HepG2 (cell line): ENCODE results near the gene OR1M1. TPM values are rescaled to one million over a fixed set of nuclear protein-coding genes. Genes with fewer than 3 reads are reported as not detected.

Experiments used
- ATAC-seq: fragments of 200-7000 bp; cut with Tn5 transposase; 3 replicates; pipeline ENCODE4 v1.9.1; 2020; ENCODE audit warnings: mild to moderate bottlenecking, moderate library complexity
- BruUV-seq: library from RNA; stranded (reverse); fragments of 400-500 nt; replicated peaks from 2 replicates; lab custom pipeline; 2021; lab: Mats Ljungman, UMichigan
- CTCF ChIA-PET: fragments of 300-600 bp; formaldehyde crosslinking; extraction: SDS; loops from one replicate; lab custom pipeline; 2021; ENCODE audit warnings: low total read pairs, inconsistent platforms, low intra/inter-chr PET ratio; lab: Yijun Ruan, JAX
- POLR2A ChIA-PET: fragments of 350-600 bp; sonication (Branson Sonifier 250); formaldehyde crosslinking; loops from one replicate; lab custom pipeline; 2020; ENCODE audit warnings: antibody characterized with exemption, inconsistent platforms; lab: Yijun Ruan, JAX
- DNase-seq: peaks from one replicate; pipeline ENCODE4 v3.0.0-alpha.2; 2015; ENCODE audit warnings: low spot score
- FAIRE-seq: peaks from 3 replicates; lab custom pipeline; 2011; peaks lifted over from hg19 to GRCh38; lab: Jason Lieb, UNC
- H2AFZ ChIP-seq: one replicate; pipeline ENCODE4 v1.6.1; 2011; ENCODE audit warnings: low read length, inconsistent platforms
- H3K27ac ChIP-seq: fragments of 300-600 bp; 3 replicates; pipeline ENCODE4 v1.8.0; 2011; ENCODE audit warnings: mixed run types, mild to moderate bottlenecking, mixed read lengths, low read length, inconsistent platforms; ENCODE audit not compliant: insufficient read depth; ENCODE audit errors: extremely low read length
- H3K27me3 ChIP-seq, 2 experiments: fragments of 200-600 bp in 1 of 2; 2 replicates in 1 of 2; 3 replicates in 1 of 2; pipeline versions ENCODE4 v1.6.0 to v1.8.0; 2011; ENCODE audit warnings: low read length in 2 of 2, mild to moderate bottlenecking in 2 of 2, moderate library complexity in 2 of 2, inconsistent platforms in 1 of 2; ENCODE audit not compliant: insufficient read depth in 2 of 2, control insufficient read depth in 1 of 2
- H3K36me3 ChIP-seq, 2 experiments: fragments of 200-600 bp in 1 of 2; replicated peaks in 1 of 2; 2 replicates in 1 of 2; 3 replicates in 1 of 2; pipeline versions ENCODE4 v1.5.1 to v1.8.0; 2011; ENCODE audit warnings: low read length in 2 of 2, inconsistent platforms in 1 of 2; ENCODE audit not compliant: insufficient read depth in 2 of 2, control insufficient read depth in 1 of 2
- H3K4me1 ChIP-seq: 2 replicates; pipeline ENCODE4 v1.5.1; 2012; ENCODE audit warnings: low read length, inconsistent platforms; ENCODE audit not compliant: insufficient read depth
- H3K4me2 ChIP-seq: 2 replicates; pipeline ENCODE4 v1.6.0; 2011; ENCODE audit warnings: low read depth, low read length, inconsistent platforms
- H3K4me3 ChIP-seq, 3 experiments: fragments of 200-600 bp in 1 of 3; sonication (generic), shearing (Covaris generic) in 1 of 3; replicated peaks in 1 of 3; 2 replicates each; pipeline ENCODE4 v1.5.1; 2011 to 2016; ENCODE audit warnings: low read length in 3 of 3, inconsistent platforms in 2 of 3, low read depth in 2 of 3, mild to moderate bottlenecking in 2 of 3, control low read depth in 1 of 3, mixed read lengths in 1 of 3; ENCODE audit not compliant: insufficient read depth in 1 of 3
- H3K79me2 ChIP-seq: one replicate; pipeline ENCODE4 v1.6.1; 2011; ENCODE audit warnings: low read length, inconsistent platforms; ENCODE audit not compliant: insufficient read depth
- H3K9ac ChIP-seq: 2 replicates; pipeline ENCODE4 v1.6.0; 2011; ENCODE audit warnings: mild to moderate bottlenecking, low read depth, low read length, inconsistent platforms; ENCODE audit not compliant: insufficient read depth
- H3K9me3 ChIP-seq: 2 replicates; pipeline ENCODE4 v1.5.1; 2012; ENCODE audit warnings: mild to moderate bottlenecking, low read length
- H4K20me1 ChIP-seq: 2 replicates; pipeline ENCODE4 v1.6.0; 2011; ENCODE audit warnings: inconsistent platforms, mild to moderate bottlenecking, low read length, moderate library complexity; ENCODE audit not compliant: insufficient read depth
- SAFB2 ChIP-seq: sonication (generic); formaldehyde crosslinking; IDR thresholded peaks from 2 replicates; pipeline ENCODE4 v1.5.1; 2020; ENCODE audit warnings: missing genetic modification reagents, low read depth, mild to moderate bottlenecking, borderline replicate concordance
- ZBTB42 ChIP-seq: sonication (generic); formaldehyde crosslinking; IDR thresholded peaks from 2 replicates; pipeline ENCODE4 v1.5.0; 2020; ENCODE audit warnings: mild to moderate bottlenecking, missing genetic modification reagents
- ZNF317 ChIP-seq: sonication (generic); formaldehyde crosslinking; IDR thresholded peaks from 2 replicates; pipeline ENCODE4 v1.5.0; 2020; ENCODE audit warnings: mild to moderate bottlenecking, missing genetic modification reagents
- ZSCAN20 ChIP-seq: sonication (generic); formaldehyde crosslinking; IDR thresholded peaks from 2 replicates; pipeline ENCODE4 v1.4.0; 2020; ENCODE audit warnings: missing genetic modification reagents, mild to moderate bottlenecking, borderline replicate concordance
- WGBS: methylation state at CpG from one replicate; pipeline ENCODE4 v1.1.6; 2017; ENCODE audit warnings: low lambda C conversion rate; 5-methylcytosine and 5-hydroxymethylcytosine counted together
- in situ Hi-C: cut with HindIII; loops from 2 replicates; pipeline ENCODE4 v1.10.0; 2017; ENCODE audit warnings: low pct_unique_long_range_greater_than_20kb; ENCODE audit not compliant: extremely low pct_ligation_motif_present
- intact Hi-C: fragments of 100-400 bp; cut with micrococcal nuclease; formaldehyde crosslinking; loops from one replicate; pipeline ENCODE4 v1.10.0; 2022; ENCODE audit not compliant: unreplicated experiment
- polyA plus RNA-seq, 8 experiments: library from polyadenylated mRNA; depleted of rRNA in 3 of 8; stranded (reverse) in 7 of 8; unstranded in 1 of 8; fragments of >200 nt; fragmentation: Illumina TruSeq in 4 of 8; extraction: Trizol in 4 of 8; gene quantifications; 2 replicates each; pipeline versions ENCODE4 v1.2.1 to v1.2.3, GENCODE V29; 2011 to 2016; ENCODE audit warnings: low read depth in 4 of 8, missing spikeins in 1 of 8, mixed read lengths in 1 of 8; ENCODE audit not compliant: insufficient read depth in 1 of 8
- small RNA-seq, 3 experiments: library from RNA; depleted of rRNA; stranded (forward); fragments of <200 nt; gene quantifications; one replicate each; pipeline ENCODE3, GENCODE V24; 2012; ENCODE audit warnings: low read depth in 2 of 3, low replicate concordance in 1 of 3; ENCODE audit not compliant: insufficient read length in 3 of 3, insufficient read depth in 2 of 3
- total RNA-seq, 5 experiments: library from RNA; depleted of rRNA; stranded (reverse); fragments of >200 nt; fragmentation: Illumina TruSeq; extraction: Trizol; gene quantifications; 2 replicates each; pipeline ENCODE4 v1.2.3, GENCODE V29; 2016; ENCODE audit warnings: low read depth in 1 of 5

OR1M1 gene
- total and polyA plus RNA-seq, 2 of the 13 experiments (the other 11 are each of a cell fraction or from before 2014, with no cell fraction given) = not detected

GRCh38 chr19:9140159-9140874 is 53.5 kb downstream of the OR1M1 start, which contains the start of gene ZNF317 (continued):
- TF ChIP-seq SAFB2 (no peak), ZBTB42 (CRISPR knock-in tag) (no peak)
- TF ChIP-seq, all 625 proteins: peak for 227

- peak; percentile 100 for TF ChIP-seq ZNF317 (CRISPR knock-in tag)
- no peak for TF ChIP-seq ZSCAN20 (CRISPR knock-in tag)
Observed at GRCh38 chr19:9144920-9145319, 58.1 kb downstream of the OR1M1 start.

More at GRCh38 chr19:9144920-9145319, 58.1 kb downstream of the OR1M1 start:
- intact Hi-C loops (no loop called here), in situ Hi-C loops (loop anchor here (25.0 kb wide), 1 partner anchor 642 kb away; no protein-coding TSS in a partner anchor)
- no peaks in the 10 kb centered on the region; a peak in 1 of 5 replicates for H3K27me3 ChIP-seq
- peaks cover 20% of the 10 kb centered on the region for H3K4me1 ChIP-seq
- peaks cover 6 to 26% of the 10 kb centered on the region in 2 experiments; a peak in 4 of 5 replicates for H3K36me3 ChIP-seq
- H3K9ac ChIP-seq = no peak overlapping the region
- no peak overlapping the region for H2AFZ ChIP-seq
- H3K9me3 ChIP-seq = peaks cover 18% of the 10 kb centered on the region
- H3K27ac ChIP-seq = no peak overlapping the region
- FAIRE-seq (no peak), DNase-seq (no peak), ATAC-seq (no peak)
- no TSS peak for BruUV-seq
- ChIA-PET CTCF (no interaction called here), POLR2A (no interaction called here)
- H3K4me2 ChIP-seq = no peak overlapping the region
- H3K79me2 ChIP-seq = peaks cover 93% of the 10 kb centered on the region
- H3K4me3 ChIP-seq = no peak overlapping the region
- peaks cover 22% of the 10 kb centered on the region; the same call in 1 of the 2 replicates for H4K20me1 ChIP-seq
- 96% methylated on average over 5 of the region's 5 CpGs for WGBS

Small RNA genes lying within 50 kb of the gene (small RNA-seq; reads per million reads assigned to genes)
- gene OR1M4P = 0 reads per million in 3 experiments

Other genes with a start within 250 kb of the OR1M1 start
- not detected in 2 replicates for gene MUC16, start 76.7 kb upstream of the OR1M1 start, total RNA-seq (2016; rRNA removed; fragmentation: Illumina TruSeq; extraction: Trizol)
- not detected in 2 replicates for gene MUC16, start 76.7 kb upstream of the OR1M1 start, polyA plus RNA-seq (2011; rRNA removed)
- gene OR7G2, start 20.4 kb downstream of the OR1M1 start, total RNA-seq (2016; rRNA removed; fragmentation: Illumina TruSeq; extraction: Trizol) = not detected in 2 replicates
- not detected in 2 replicates for gene OR7G2, start 20.4 kb downstream of the OR1M1 start, polyA plus RNA-seq (2011; rRNA removed)
- gene OR7G1, start 28.7 kb downstream of the OR1M1 start, total RNA-seq (2016; rRNA removed; fragmentation: Illumina TruSeq; extraction: Trizol) = not detected in 2 replicates
- not detected in 2 replicates for gene OR7G1, start 28.7 kb downstream of the OR1M1 start, polyA plus RNA-seq (2011; rRNA removed)
- gene OR7G3, start 39.9 kb downstream of the OR1M1 start, total RNA-seq (2016; rRNA removed; fragmentation: Illumina TruSeq; extraction: Trizol) = not detected in 2 replicates
- not detected in 2 replicates for gene OR7G3, start 39.9 kb downstream of the OR1M1 start, polyA plus RNA-seq (2011; rRNA removed)
- 27.9 and 31.0 TPM in 2 replicates for gene ZNF317, start 53.3 kb downstream of the OR1M1 start, total RNA-seq (2016; rRNA removed; fragmentation: Illumina TruSeq; extraction: Trizol)
- gene ZNF317, start 53.3 kb downstream of the OR1M1 start, polyA plus RNA-seq (2011; rRNA removed) = 14.0 and 15.2 TPM in 2 replicates
- gene OR7D2, start 91.9 kb downstream of the OR1M1 start, total RNA-seq (2016; rRNA removed; fragmentation: Illumina TruSeq; extraction: Trizol) = not detected in 2 replicates
- 0.01 and 0.07 TPM in 2 replicates for gene OR7D2, start 91.9 kb downstream of the OR1M1 start, polyA plus RNA-seq (2011; rRNA removed)
- not detected in 2 replicates for gene OR7D4, start 132.5 kb downstream of the OR1M1 start, total RNA-seq (2016; rRNA removed; fragmentation: Illumina TruSeq; extraction: Trizol)
- gene OR7D4, start 132.5 kb downstream of the OR1M1 start, polyA plus RNA-seq (2011; rRNA removed) = not detected in 2 replicates
- not detected in 2 replicates for gene OR7E24, start 163.9 kb downstream of the OR1M1 start, total RNA-seq (2016; rRNA removed; fragmentation: Illumina TruSeq; extraction: Trizol)
- gene OR7E24, start 163.9 kb downstream of the OR1M1 start, polyA plus RNA-seq (2011; rRNA removed) = not detected in 2 replicates
- gene ZNF699, start 222.8 kb downstream of the OR1M1 start, total RNA-seq (2016; rRNA removed; fragmentation: Illumina TruSeq; extraction: Trizol) = 2.2 and 2.7 TPM in 2 replicates
- 0.33 and 0.77 TPM in 2 replicates for gene ZNF699, start 222.8 kb downstream of the OR1M1 start, polyA plus RNA-seq (2011; rRNA removed)
- gene ZNF559, start 237.1 kb downstream of the OR1M1 start, total RNA-seq (2016; rRNA removed; fragmentation: Illumina TruSeq; extraction: Trizol) = 9.5 and 9.8 TPM in 2 replicates
- gene ZNF559, start 237.1 kb downstream of the OR1M1 start, polyA plus RNA-seq (2011; rRNA removed) = 5.6 and 6.3 TPM in 2 replicates